Cardiac muscle cell (in vitro differentiated cells and primary cell): ENCODE measurements around the gene CHST11. TPM values are rescaled to one million over a fixed set of nuclear protein-coding genes. Genes with fewer than 3 reads are reported as not detected.

Experiments
- DNase-seq, 2 donors: peaks; one replicate each; pipeline versions ENCODE4 v3.0.0 to v3.0.0-alpha.2; 2010 to 2017; ENCODE audit warnings: low read depth in 1 of 2, low spot score in 1 of 2
- H3K27ac ChIP-seq: fragments of 200-600 bp; sonication (generic); 2 replicates; pipeline ENCODE4 v1.5.1; 2016
- H3K27me3 ChIP-seq: fragments of 200-600 bp; sonication (generic); 2 replicates; pipeline ENCODE4 v1.6.0; 2016; ENCODE audit warnings: control low read depth
- H3K36me3 ChIP-seq: fragments of 200-600 bp; sonication (generic); 2 replicates; pipeline ENCODE4 v1.5.1; 2016; ENCODE audit warnings: control low read depth
- H3K4me1 ChIP-seq: fragments of 200-600 bp; sonication (generic); 2 replicates; pipeline ENCODE4 v1.8.1; 2017; ENCODE audit warnings: low read depth, mild to moderate bottlenecking, mixed run types
- H3K4me3 ChIP-seq: fragments of 200-600 bp; sonication (generic); 2 replicates; pipeline ENCODE4 v1.5.1; 2016; ENCODE audit warnings: mild to moderate bottlenecking
- H3K9me3 ChIP-seq: fragments of 200-600 bp; sonication (generic); 2 replicates; pipeline ENCODE4 v1.5.1; 2017; ENCODE audit warnings: low read depth, mild to moderate bottlenecking, control low read depth
- polyA plus RNA-seq: library from polyadenylated mRNA; unstranded; fragments of >200 nt; fragmentation: Nextera tagmentation; extraction: Ambion mirVana; gene quantifications from 2 replicates; pipeline ENCODE4 v1.2.1, GENCODE V29; 2016
- total RNA-seq: library from RNA; depleted of rRNA; stranded (reverse); fragments of >200 nt; gene quantifications from 2 replicates; pipeline ENCODE4 v1.2.3, GENCODE V29; 2016
- TF ChIP-seq, protein P1 (sequence below): IDR thresholded peaks from 2 replicates; pipeline ENCODE4 v1.5.1; 2012; ENCODE audit warnings: low read depth, mild to moderate bottlenecking, low read length

Gene CHST11
- total and polyA plus RNA-seq, 2 experiments from 2014 or later, result 24.2 to 39.8 TPM

DNA sequence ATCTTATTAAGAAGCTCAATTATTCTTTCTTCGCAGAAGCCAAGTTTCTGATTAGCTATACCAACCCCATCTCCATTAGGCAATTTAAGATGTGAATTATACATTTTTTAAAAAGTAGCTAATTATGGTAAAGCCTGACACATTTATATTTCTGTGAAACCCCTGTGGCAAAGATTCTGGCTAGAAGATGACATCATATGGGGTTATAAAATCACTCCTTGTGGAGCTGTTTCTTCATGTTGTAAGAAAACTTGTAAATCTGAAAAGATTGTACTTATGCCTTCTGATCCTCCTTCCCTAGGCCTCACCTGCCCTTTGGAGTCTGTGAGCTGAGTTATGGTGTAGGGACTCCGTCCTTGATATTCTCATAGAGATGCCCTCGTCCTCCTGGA lies 78.1 kb downstream of the CHST11 start:
- H3K27ac ChIP-seq, result no peak overlapping the region
- H3K9me3 ChIP-seq, result no peaks in the 10 kb centered on the region
- no peaks in the 10 kb centered on the region for H3K4me1 ChIP-seq
- H3K27me3 ChIP-seq, result no peaks in the 10 kb centered on the region
- no peak for DNase-seq
- H3K4me3 ChIP-seq, result no peak overlapping the region
- TF ChIP-seq, protein P1, sequence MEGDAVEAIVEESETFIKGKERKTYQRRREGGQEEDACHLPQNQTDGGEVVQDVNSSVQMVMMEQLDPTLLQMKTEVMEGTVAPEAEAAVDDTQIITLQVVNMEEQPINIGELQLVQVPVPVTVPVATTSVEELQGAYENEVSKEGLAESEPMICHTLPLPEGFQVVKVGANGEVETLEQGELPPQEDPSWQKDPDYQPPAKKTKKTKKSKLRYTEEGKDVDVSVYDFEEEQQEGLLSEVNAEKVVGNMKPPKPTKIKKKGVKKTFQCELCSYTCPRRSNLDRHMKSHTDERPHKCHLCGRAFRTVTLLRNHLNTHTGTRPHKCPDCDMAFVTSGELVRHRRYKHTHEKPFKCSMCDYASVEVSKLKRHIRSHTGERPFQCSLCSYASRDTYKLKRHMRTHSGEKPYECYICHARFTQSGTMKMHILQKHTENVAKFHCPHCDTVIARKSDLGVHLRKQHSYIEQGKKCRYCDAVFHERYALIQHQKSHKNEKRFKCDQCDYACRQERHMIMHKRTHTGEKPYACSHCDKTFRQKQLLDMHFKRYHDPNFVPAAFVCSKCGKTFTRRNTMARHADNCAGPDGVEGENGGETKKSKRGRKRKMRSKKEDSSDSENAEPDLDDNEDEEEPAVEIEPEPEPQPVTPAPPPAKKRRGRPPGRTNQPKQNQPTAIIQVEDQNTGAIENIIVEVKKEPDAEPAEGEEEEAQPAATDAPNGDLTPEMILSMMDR, result no peak
- H3K36me3 ChIP-seq, result no peaks in the 10 kb centered on the region

DNA sequence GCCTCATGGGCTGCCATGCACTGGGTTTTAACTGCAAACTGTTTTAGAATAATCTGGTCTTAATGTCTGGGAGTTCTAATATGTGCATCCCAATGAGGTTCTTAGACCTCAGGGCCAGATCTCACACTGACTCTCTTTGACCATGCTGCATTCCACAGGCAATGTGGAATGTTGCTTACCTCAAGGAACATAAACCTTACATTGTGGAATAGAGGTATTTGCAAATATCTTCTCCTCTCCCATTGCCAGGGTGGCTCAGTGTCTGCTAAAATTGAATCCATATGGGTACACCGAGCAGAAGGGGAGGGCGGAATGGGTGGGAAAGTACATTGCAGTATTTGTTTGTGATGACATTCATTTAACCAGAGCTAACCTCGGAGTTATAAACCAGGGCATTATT lies 78.6 kb downstream of the CHST11 start:
- H3K36me3 ChIP-seq, result no peaks in the 10 kb centered on the region
- DNase-seq, result no peak
- no peaks in the 10 kb centered on the region for H3K27me3 ChIP-seq

DNA sequence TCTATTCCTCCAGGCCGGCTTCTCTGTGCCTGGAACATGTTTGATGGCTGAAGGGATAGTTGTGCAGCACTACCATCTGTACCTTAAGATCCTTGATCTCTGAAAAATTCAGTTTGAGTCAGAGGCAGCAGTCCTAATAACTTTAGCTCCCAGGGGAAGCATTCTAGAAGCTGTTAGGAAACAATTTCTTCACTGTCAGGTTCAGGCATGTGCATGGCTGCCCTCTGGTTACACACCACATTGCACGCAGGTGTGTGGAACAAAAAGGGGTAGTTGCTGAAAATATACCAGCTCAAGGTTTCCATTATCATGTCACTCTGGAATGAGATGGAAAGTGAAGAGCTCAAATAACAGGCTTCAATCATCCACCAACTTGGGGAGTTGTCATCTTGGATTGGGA lies 80.1 kb downstream of the CHST11 start:
- no peak for DNase-seq
- Histone ChIP-seq H3K36me3 (no peaks in the 10 kb centered on the region), H3K9me3 (no peaks in the 10 kb centered on the region), H3K27me3 (no peaks in the 10 kb centered on the region), H3K4me1 (no peaks in the 10 kb centered on the region), H3K27ac (no peak overlapping the region), H3K4me3 (no peak overlapping the region)
- TF ChIP-seq, protein P1, result no peak

More for the DNA sequence above, 78.6 kb downstream of the CHST11 start:
- TF ChIP-seq, protein P1, result no peak
- H3K4me1 ChIP-seq, result no peaks in the 10 kb centered on the region
- no peak overlapping the region for H3K4me3 ChIP-seq
- H3K27ac ChIP-seq, result no peak overlapping the region
- no peaks in the 10 kb centered on the region for H3K9me3 ChIP-seq

DNA sequence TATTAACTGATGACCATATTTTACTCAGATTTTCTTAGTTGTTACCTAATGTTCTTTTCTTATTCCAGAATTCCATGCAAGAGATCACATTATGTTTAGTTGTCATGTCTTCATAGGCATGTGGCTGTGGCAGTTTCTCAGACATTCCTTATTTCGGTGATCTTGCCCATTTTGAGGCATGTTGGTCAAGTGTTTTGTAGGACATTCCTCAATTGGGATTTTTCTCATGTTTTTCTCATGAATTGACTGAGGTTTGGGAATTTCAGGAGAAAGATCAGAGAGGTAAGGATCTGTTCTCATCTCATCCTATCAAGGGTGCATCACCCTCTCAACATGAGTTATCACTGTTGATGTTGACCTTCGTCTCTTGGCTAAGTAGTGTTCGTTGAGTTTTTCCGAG lies 81.3 kb downstream of the CHST11 start:
- Histone ChIP-seq H3K4me1 (no peaks in the 10 kb centered on the region), H3K27ac (no peak overlapping the region), H3K4me3 (no peak overlapping the region), H3K36me3 (no peaks in the 10 kb centered on the region), H3K9me3 (no peaks in the 10 kb centered on the region), H3K27me3 (no peaks in the 10 kb centered on the region)
- DNase-seq, result no peak
- TF ChIP-seq, protein P1, result no peak

DNA sequence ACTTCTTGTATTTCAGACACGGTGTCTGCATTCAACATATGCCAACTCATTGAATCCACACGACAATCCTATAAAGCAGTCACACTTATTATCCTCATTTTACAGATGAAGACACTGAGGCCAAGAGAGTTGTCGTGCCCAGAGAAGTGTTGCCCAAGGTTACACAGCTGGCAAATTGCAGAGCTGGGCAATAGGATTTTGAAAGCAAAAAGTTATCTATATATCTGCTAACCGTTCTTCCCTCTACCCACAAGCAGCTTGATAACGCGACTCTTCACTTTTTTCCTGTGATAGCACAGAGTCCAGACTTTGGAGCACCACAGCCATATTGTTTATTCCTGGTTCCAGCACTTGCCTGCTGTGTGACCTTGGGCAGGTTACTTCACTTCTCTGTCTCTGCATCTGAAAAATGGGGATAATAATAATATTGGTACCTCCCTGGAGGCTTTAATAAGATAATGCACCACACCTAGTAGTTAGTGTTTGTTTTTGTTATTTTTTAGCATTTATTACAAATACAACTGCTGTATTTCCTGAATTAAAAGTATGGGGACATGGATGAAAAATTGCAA lies 82.2 kb downstream of the CHST11 start:
- no peaks in the 10 kb centered on the region for H3K27me3 ChIP-seq
- no peak overlapping the region for H3K27ac ChIP-seq
- no peaks in the 10 kb centered on the region for H3K9me3 ChIP-seq
- H3K4me3 ChIP-seq, result no peak overlapping the region
- DNase-seq, result no peak
- no peaks in the 10 kb centered on the region for H3K36me3 ChIP-seq
- TF ChIP-seq, protein P1, result no peak
- no peaks in the 10 kb centered on the region for H3K4me1 ChIP-seq

DNA sequence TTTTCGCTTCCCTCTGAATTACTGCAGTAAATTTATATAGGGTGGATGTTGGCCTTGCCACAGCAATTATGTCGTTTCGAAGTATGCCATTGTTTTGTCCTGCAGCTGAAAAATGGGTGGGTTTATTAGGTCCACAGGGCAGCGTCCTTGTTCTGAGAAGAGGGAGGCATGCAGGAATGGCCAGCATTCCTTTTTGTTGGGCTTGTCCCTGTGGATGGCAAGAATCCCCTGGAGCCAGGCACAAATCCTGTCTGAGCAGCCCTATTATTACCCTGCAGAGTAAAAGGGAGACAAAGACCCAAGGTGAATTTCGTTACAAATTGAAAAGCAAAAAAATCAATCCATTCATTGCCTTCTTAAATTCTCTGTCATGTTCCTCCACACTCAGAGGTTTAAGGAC lies 88.1 kb downstream of the CHST11 start:
- H3K4me3 ChIP-seq, result no peak overlapping the region
- H3K4me1 ChIP-seq, result no peaks in the 10 kb centered on the region
- no peaks in the 10 kb centered on the region for H3K36me3 ChIP-seq
- no peaks in the 10 kb centered on the region for H3K27me3 ChIP-seq
- DNase-seq, result no peak
- TF ChIP-seq, protein P1, result no peak
- no peak overlapping the region for H3K27ac ChIP-seq
- H3K9me3 ChIP-seq, result no peaks in the 10 kb centered on the region
